Tibial artery (tissue), 4 donors: ENCODE measurements around the gene KRT20.
A peak's percentile ranks its signal among the peaks of the same experiment; 100 is the strongest.

Source experiments
- DNase-seq, 2 donors: peaks; one replicate each; pipeline ENCODE4 v3.0.0-alpha.2; 2019
- H3K27ac ChIP-seq, 2 donors: fragments of 200-600 bp; sonication (generic) in 1 of 2; 1 replicate in 1 of 2; 2 replicates in 1 of 2; pipeline ENCODE4 v1.5.1; 2018 to 2019; ENCODE audit warnings: mild to moderate bottlenecking in 1 of 2
- H3K27me3 ChIP-seq, 2 donors: fragments of 200-600 bp; sonication (generic) in 1 of 2; one replicate each; pipeline versions ENCODE4 v1.5.1 to v1.6.0; 2016 to 2019
- H3K36me3 ChIP-seq, 3 donors: fragments of 200-600 bp; sonication (generic) in 2 of 3; one replicate each; pipeline ENCODE4 v1.5.1; 2016 to 2019; ENCODE audit warnings: mild to moderate bottlenecking in 2 of 3
- H3K4me1 ChIP-seq, 4 donors: fragments of 200-600 bp; sonication (generic) in 2 of 4; 1 replicate in 3 of 4; 2 replicates in 1 of 4; pipeline ENCODE4 v1.5.1; 2016 to 2019
- H3K4me3 ChIP-seq, 2 donors: fragments of 200-600 bp; sonication (generic) in 1 of 2; 1 replicate in 1 of 2; 2 replicates in 1 of 2; pipeline ENCODE4 v1.5.1; 2018 to 2019; ENCODE audit warnings: mild to moderate bottlenecking in 2 of 2
- H3K9me3 ChIP-seq, 3 donors: fragments of 200-600 bp; sonication (generic) in 1 of 3; one replicate each; pipeline ENCODE4 v1.5.1; 2016 to 2019
- CTCF ChIP-seq, 2 experiments: fragments of 200-600 bp in 1 of 2; fragments of 450-650 bp in 1 of 2; IDR thresholded peaks; one replicate each; pipeline ENCODE4 v1.5.1; 2017 to 2019; ENCODE audit warnings: antibody characterized with exemption in 2 of 2, mild to moderate bottlenecking in 1 of 2, moderate library complexity in 1 of 2
- intact Hi-C: fragments of 100-400 bp; cut with DNase I; formaldehyde crosslinking; loops from one replicate; pipeline ENCODE4 v1.15.0; 2023; ENCODE audit warnings: low total_unique reads

KRT20 gene

GRCh38 chr17:40912486-40913210 is 27.6 kb upstream of the KRT20 start:
- Histone ChIP-seq H3K9me3 (no peaks in the 10 kb centered on the region), H3K4me3 (no peak overlapping the region), H3K36me3 (no peaks in the 10 kb centered on the region), H3K27me3 (no peaks in the 10 kb centered on the region), H3K4me1 (peaks cover 0 to 32% (median 18%) of the 10 kb centered on the region in 4 donors), H3K27ac (no peak overlapping the region)
- DNase-seq = no peak
- TF ChIP-seq CTCF (IDR thresholded peaks at IDR 0.05) = no peak
- intact Hi-C loops = loop anchor here (10.0 kb wide), 1 partner anchor 412 kb away; no protein-coding TSS in a partner anchor

DNA sequence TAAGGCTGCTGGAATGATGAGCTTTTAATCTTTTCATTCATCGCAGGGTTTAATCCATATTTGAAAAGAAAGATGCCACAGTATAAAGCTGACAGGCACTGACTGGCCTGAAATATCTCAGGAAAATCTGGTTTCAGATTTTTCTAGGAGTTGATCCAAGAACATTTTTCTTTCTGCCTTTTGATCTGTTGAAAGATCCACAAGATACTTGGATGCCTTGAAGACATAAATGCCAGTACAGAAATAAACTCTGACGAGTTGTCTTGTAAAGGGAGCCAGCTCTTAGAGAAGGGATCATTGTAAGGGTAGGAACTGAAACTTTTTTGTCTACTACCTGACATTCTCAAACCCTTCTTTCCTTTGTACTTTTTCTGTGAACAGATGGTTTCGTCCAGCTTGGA is 25.4 kb upstream of the KRT20 start:
- TF ChIP-seq CTCF (IDR thresholded peaks at IDR 0.05) = no peak
- H3K9me3 ChIP-seq = no peaks in the 10 kb centered on the region
- peaks cover 0 to 2% of the 10 kb centered on the region in 2 donors for H3K27me3 ChIP-seq
- no peak overlapping the region for H3K4me3 ChIP-seq
- intact Hi-C loops = loop anchor here (10.0 kb wide), 1 partner anchor 414 kb away; no protein-coding TSS in a partner anchor
- H3K27ac ChIP-seq = peak overlapping the region; percentile 23 to 59
- DNase-seq = no peak
- peaks cover 0 to 29% (median 16%) of the 10 kb centered on the region in 4 donors for H3K4me1 ChIP-seq
- H3K36me3 ChIP-seq = no peaks in the 10 kb centered on the region

DNA sequence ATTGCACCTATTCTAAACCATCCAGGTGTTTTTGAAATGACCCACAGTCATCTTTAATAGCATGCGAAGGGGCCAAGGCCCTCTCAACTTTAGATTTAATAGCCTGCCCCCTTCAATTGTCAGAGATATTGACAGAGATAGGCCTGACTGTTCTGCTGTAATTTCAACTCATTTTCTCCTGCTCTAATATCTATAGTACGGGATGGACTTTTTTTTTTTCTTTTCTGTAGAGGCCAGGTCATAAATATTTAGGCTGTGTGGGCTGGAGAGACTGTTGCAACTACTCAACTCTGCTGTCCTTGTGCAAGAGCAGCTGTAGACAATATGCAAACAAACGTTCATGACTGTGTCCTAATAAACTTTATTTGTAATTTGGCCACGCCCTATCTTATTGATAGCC is 24.7 kb upstream of the KRT20 start:
- Histone ChIP-seq H3K9me3 (no peaks in the 10 kb centered on the region), H3K4me3 (no peak overlapping the region), H3K27me3 (peaks cover 0 to 7% of the 10 kb centered on the region in 2 donors), H3K36me3 (no peaks in the 10 kb centered on the region), H3K4me1 (peaks cover 0 to 29% (median 14%) of the 10 kb centered on the region in 4 donors), H3K27ac (peak overlapping the region; percentile 23 to 59)
- no peak for DNase-seq
- intact Hi-C loops = loop anchor here (5.0 to 10.0 kb wide), 5 partner anchors 105 to 753 kb away; no protein-coding TSS in a partner anchor
- no peak for TF ChIP-seq CTCF (IDR thresholded peaks at IDR 0.05)

GRCh38 chr17:40909351-40909750 is 24.3 kb upstream of the KRT20 start:
- H3K4me3 ChIP-seq = no peak overlapping the region
- intact Hi-C loops = loop anchor here (5.0 to 10.0 kb wide), 4 partner anchors 105 to 753 kb away; no protein-coding TSS in a partner anchor
- peak; percentile 70 to 86 for TF ChIP-seq CTCF (IDR thresholded peaks at IDR 0.05)
- peak; percentile 79 to 89 for DNase-seq
- H3K4me1 ChIP-seq = peaks cover 0 to 29% (median 14%) of the 10 kb centered on the region in 4 donors
- H3K36me3 ChIP-seq = no peaks in the 10 kb centered on the region
- peaks cover 0 to 7% of the 10 kb centered on the region in 2 donors for H3K27me3 ChIP-seq
- peak overlapping the region; percentile 23 to 59 for H3K27ac ChIP-seq
- no peaks in the 10 kb centered on the region for H3K9me3 ChIP-seq

- DNase-seq = no peak
- Histone ChIP-seq H3K4me3 (no peak overlapping the region), H3K4me1 (peaks cover 0 to 23% (median 14%) of the 10 kb centered on the region in 4 donors), H3K36me3 (no peaks in the 10 kb centered on the region), H3K9me3 (no peaks in the 10 kb centered on the region), H3K27me3 (peaks cover 0 to 7% of the 10 kb centered on the region in 2 donors), H3K27ac (no peak overlapping the region)
- no peak for TF ChIP-seq CTCF (IDR thresholded peaks at IDR 0.05)
- intact Hi-C loops = loop anchor here (5.0 to 10.0 kb wide), 4 partner anchors 102 to 756 kb away; no protein-coding TSS in a partner anchor
Observed at GRCh38 chr17:40906613-40907012, 21.6 kb upstream of the KRT20 start.
